GM23338 (cell line): ENCODE measurements around the gene ADAM8. TPM values are rescaled to one million over a fixed set of nuclear protein-coding genes. Genes with fewer than 3 reads are reported as not detected.

ENCODE experiments used
- ATAC-seq: fragments of 200-7000 bp; cut with Tn5 transposase; 3 replicates; pipeline ENCODE4 v1.9.1; 2020
- DNase-seq: peaks from one replicate; pipeline ENCODE4 v3.0.0-alpha.2; 2015; ENCODE audit warnings: low spot score
- H2AFZ ChIP-seq: fragments of 200-600 bp; sonication (generic); 2 replicates; pipeline ENCODE4 v1.8.0; 2016; ENCODE audit warnings: antibody characterized with exemption, mild to moderate bottlenecking, moderate library complexity
- H3F3A ChIP-seq: fragments of 200-600 bp; sonication (generic); replicated peaks from 2 replicates; pipeline ENCODE4 v1.8.0; 2017; ENCODE audit warnings: antibody characterized with exemption, mixed run types, low read depth
- H3K27ac ChIP-seq: fragments of 200-600 bp; sonication (generic); 2 replicates; pipeline ENCODE4 v1.6.1; 2016; ENCODE audit warnings: low read depth
- H3K27me3 ChIP-seq: fragments of 200-600 bp; sonication (generic); 2 replicates; pipeline ENCODE4 v1.8.0; 2016; ENCODE audit warnings: mild to moderate bottlenecking, mixed run types, moderate library complexity; ENCODE audit not compliant: insufficient read depth
- H3K36me3 ChIP-seq: fragments of 200-600 bp; sonication (generic); 2 replicates; pipeline ENCODE4 v1.8.0; 2016; ENCODE audit warnings: mild to moderate bottlenecking; ENCODE audit not compliant: insufficient read depth
- H3K4me1 ChIP-seq: fragments of 200-600 bp; sonication (generic); 2 replicates; pipeline ENCODE4 v1.8.0; 2016; ENCODE audit warnings: mild to moderate bottlenecking, moderate library complexity; ENCODE audit not compliant: insufficient read depth
- H3K4me2 ChIP-seq: fragments of 200-600 bp; sonication (generic); 2 replicates; pipeline ENCODE4 v1.7.1; 2017; ENCODE audit warnings: mixed run types
- H3K4me3 ChIP-seq: fragments of 200-600 bp; sonication (generic); 2 replicates; pipeline ENCODE4 v1.6.1; 2016; ENCODE audit warnings: mixed run types
- H3K79me2 ChIP-seq: fragments of 200-600 bp; sonication (generic); replicated peaks from 2 replicates; pipeline ENCODE4 v1.8.0; 2017; ENCODE audit warnings: mild to moderate bottlenecking; ENCODE audit not compliant: insufficient read depth
- H3K9me2 ChIP-seq: fragments of 200-600 bp; sonication (generic); 2 replicates; pipeline ENCODE4 v1.8.0; 2017; ENCODE audit not compliant: insufficient read depth
- H4K20me1 ChIP-seq: fragments of 200-600 bp; sonication (generic); replicated peaks from 2 replicates; pipeline ENCODE4 v1.8.0; 2017; ENCODE audit warnings: mild to moderate bottlenecking; ENCODE audit not compliant: insufficient read depth
- H3K27ac Mint-ChIP-seq: 2 replicates; pipeline ENCODE4 v1.8.0; 2020; ENCODE audit warnings: inconsistent platforms, mild to moderate bottlenecking, moderate library complexity, mixed read lengths
- H3K27me3 Mint-ChIP-seq: 3 replicates; pipeline ENCODE4 v1.8.0; 2022; ENCODE audit warnings: low read depth, mild to moderate bottlenecking, moderate library complexity, mixed read lengths, inconsistent platforms; ENCODE audit not compliant: insufficient read depth, poor library complexity
- H3K36me3 Mint-ChIP-seq: 3 replicates; pipeline ENCODE4 v1.8.0; 2021; ENCODE audit warnings: low read depth, mild to moderate bottlenecking, inconsistent platforms, moderate library complexity, mixed read lengths
- H3K4me1 Mint-ChIP-seq: 3 replicates; pipeline ENCODE4 v1.8.0; 2020; ENCODE audit warnings: mild to moderate bottlenecking, inconsistent platforms, mixed read lengths
- H3K4me3 Mint-ChIP-seq: 3 replicates; pipeline ENCODE4 v1.8.0; 2021; ENCODE audit warnings: moderate library complexity, mild to moderate bottlenecking, inconsistent platforms, mixed read lengths
- H3K9me3 Mint-ChIP-seq: 3 replicates; pipeline ENCODE4 v1.8.0; 2020; ENCODE audit warnings: moderate library complexity, mild to moderate bottlenecking, inconsistent platforms, mixed read lengths
- CREB1 ChIP-seq: fragments of 250-450 bp; sonication (Bioruptor Pico); IDR thresholded peaks from 2 replicates; pipeline ENCODE4 v1.5.0; 2020; ENCODE audit warnings: low read depth, mild to moderate bottlenecking, moderate library complexity
- EZH2 ChIP-seq: fragments of 200-600 bp; sonication (generic); IDR thresholded peaks from one replicate; pipeline ENCODE4 v1.8.0; 2017; ENCODE audit warnings: antibody characterized with exemption, mild to moderate bottlenecking, low read depth; ENCODE audit not compliant: unreplicated experiment
- JUNB ChIP-seq: IDR thresholded peaks from one replicate; pipeline ENCODE4 v1.6.1; 2016; ENCODE audit warnings: antibody characterized with exemption; ENCODE audit not compliant: unreplicated experiment
- NANOG ChIP-seq: IDR thresholded peaks from 2 replicates; pipeline ENCODE4 v1.6.1; 2016; ENCODE audit warnings: antibody characterized with exemption, borderline replicate concordance
- POLR2AphosphoS5 ChIP-seq: IDR thresholded peaks from 2 replicates; pipeline ENCODE4 v1.6.1; 2016; ENCODE audit warnings: antibody characterized with exemption, low read depth
- REST ChIP-seq: IDR thresholded peaks from one replicate; pipeline ENCODE4 v1.6.1; 2018; ENCODE audit warnings: antibody characterized with exemption; ENCODE audit not compliant: unreplicated experiment
- STAT1 ChIP-seq: IDR thresholded peaks from one replicate; pipeline ENCODE4 v1.6.1; 2016; ENCODE audit warnings: antibody characterized with exemption; ENCODE audit not compliant: unreplicated experiment
- ZNF114 ChIP-seq: fragments of 250-450 bp; sonication (Bioruptor Pico); IDR thresholded peaks from 2 replicates; pipeline ENCODE4 v1.5.0; 2020; ENCODE audit warnings: mild to moderate bottlenecking, moderate library complexity
- polyA plus RNA-seq: library from polyadenylated mRNA; unstranded; fragments of >200 nt; fragmentation: Nextera tagmentation; extraction: Ambion mirVana; gene quantifications from 2 replicates; pipeline ENCODE4 v1.2.1, GENCODE V29; 2016
- total RNA-seq: library from RNA; depleted of rRNA; stranded (reverse); fragments of >200 nt; shearing (Covaris generic); gene quantifications from 2 replicates; pipeline ENCODE4 v1.2.3, GENCODE V29; 2014
- TF ChIP-seq, protein P1 (sequence below): IDR thresholded peaks from 2 replicates; pipeline ENCODE4 v1.6.1; 2016; ENCODE audit warnings: antibody characterized with exemption
- TF ChIP-seq, protein P2 (sequence below), 2 experiments: fragments of 200-600 bp in 1 of 2; sonication (generic) in 1 of 2; conservative IDR thresholded peaks; 2 replicates each; pipeline versions ENCODE4 v1.5.1 to v1.6.1; 2016 to 2017; ENCODE audit warnings: antibody characterized with exemption in 2 of 2, low read depth in 2 of 2, mild to moderate bottlenecking in 2 of 2, moderate library complexity in 1 of 2

ADAM8 gene
- total and polyA plus RNA-seq, 2 experiments from 2014 or later = 1.9 to 5.5 TPM

DNA sequence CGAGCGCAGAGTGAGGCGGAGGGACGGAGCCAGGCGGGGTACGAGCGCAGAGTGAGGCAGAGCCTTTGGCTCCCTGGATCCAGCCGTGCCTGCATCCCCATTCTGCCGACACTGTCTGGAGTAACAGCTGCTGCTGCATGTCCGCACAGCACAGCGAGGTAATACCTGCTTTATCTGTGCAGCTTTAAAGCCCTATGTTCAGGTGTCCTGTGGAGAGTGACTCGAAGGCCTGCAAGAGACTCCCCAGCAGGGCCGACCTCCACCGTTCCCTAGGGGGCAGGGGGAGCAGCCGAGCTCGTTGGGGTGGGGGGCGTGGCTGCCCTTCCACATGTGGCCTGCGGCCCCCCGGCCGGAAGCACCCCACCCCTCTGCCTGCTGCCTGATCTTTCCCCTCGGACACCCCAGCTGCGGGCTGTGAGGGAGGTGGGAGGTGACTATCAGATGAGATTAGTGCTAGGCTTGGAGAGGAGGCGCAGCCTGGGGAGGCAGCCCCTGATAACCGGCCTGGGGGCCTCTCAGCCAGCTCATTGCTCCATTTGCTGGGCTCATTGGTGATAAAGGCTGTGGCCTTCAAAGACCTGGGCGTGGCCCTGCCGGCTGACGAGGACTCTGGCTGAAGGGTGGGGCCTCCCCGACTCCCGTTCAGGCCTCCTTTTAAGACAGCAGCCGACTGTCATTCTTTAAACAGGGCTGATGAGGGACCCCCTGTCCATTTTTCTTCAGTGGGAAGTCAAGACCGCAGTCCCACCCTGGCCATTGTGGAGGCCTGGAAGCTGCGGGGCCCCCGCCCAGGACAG is 31.0 kb downstream of the ADAM8 start:
- Mint-ChIP-seq H3K27me3 (peaks cover 22% of the 10 kb centered on the region), H3K36me3 (peaks cover 4% of the 10 kb centered on the region; the same call in 2 of the 3 replicates), H3K4me3 (no peak overlapping the region), H3K27ac (no peak overlapping the region; the same call in 1 of the 2 replicates), H3K9me3 (no peaks in the 10 kb centered on the region), H3K4me1 (peaks cover 19% of the 10 kb centered on the region)
- Histone ChIP-seq H3K4me1 (peaks cover 11% of the 10 kb centered on the region; the same call in 1 of the 2 replicates), H3K4me2 (no peak overlapping the region; the same call in 1 of the 2 replicates), H3K36me3 (no peaks in the 10 kb centered on the region), H3K9me2 (no peaks in the 10 kb centered on the region), H3K4me3 (no peak overlapping the region), H3F3A (0 out of 2 replicates have a peak, but pooled peaks cover 3% of the 10 kb centered on the region), H3K79me2 (no peaks in the 10 kb centered on the region), H3K27ac (no peak overlapping the region), H2AFZ (no peak overlapping the region), H4K20me1 (no peaks in the 10 kb centered on the region), H3K27me3 (no peaks in the 10 kb centered on the region)
- DNase-seq (no peak), ATAC-seq (no peak)
- no peak for TF ChIP-seq JUNB
- TF ChIP-seq STAT1 = no peak
- TF ChIP-seq, protein P1, sequence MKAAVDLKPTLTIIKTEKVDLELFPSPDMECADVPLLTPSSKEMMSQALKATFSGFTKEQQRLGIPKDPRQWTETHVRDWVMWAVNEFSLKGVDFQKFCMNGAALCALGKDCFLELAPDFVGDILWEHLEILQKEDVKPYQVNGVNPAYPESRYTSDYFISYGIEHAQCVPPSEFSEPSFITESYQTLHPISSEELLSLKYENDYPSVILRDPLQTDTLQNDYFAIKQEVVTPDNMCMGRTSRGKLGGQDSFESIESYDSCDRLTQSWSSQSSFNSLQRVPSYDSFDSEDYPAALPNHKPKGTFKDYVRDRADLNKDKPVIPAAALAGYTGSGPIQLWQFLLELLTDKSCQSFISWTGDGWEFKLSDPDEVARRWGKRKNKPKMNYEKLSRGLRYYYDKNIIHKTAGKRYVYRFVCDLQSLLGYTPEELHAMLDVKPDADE = no peak
- no peak for TF ChIP-seq REST
- TF ChIP-seq ZNF114 = no peak
- no peak for TF ChIP-seq EZH2
- TF ChIP-seq CREB1 (CRISPR knock-in tag) = no peak

GRCh38 chr10:133243593-133243992 is 33.1 kb downstream of the ADAM8 start:
- Mint-ChIP-seq H3K4me1 (peaks cover 25% of the 10 kb centered on the region), H3K9me3 (no peaks in the 10 kb centered on the region; the same call in 2 of the 3 replicates), H3K4me3 (no peak overlapping the region), H3K36me3 (peaks cover 5% of the 10 kb centered on the region; the same call in 2 of the 3 replicates), H3K27ac (no peak overlapping the region), H3K27me3 (peaks cover 25% of the 10 kb centered on the region)
- ATAC-seq (no peak), DNase-seq (no peak)
- Histone ChIP-seq H3K4me2 (no peak overlapping the region), H3K4me1 (peaks cover 17% of the 10 kb centered on the region), H3K27me3 (peaks cover 6% of the 10 kb centered on the region; the same call in 1 of the 2 replicates), H3K79me2 (peaks cover 4% of the 10 kb centered on the region; the same call in 1 of the 2 replicates), H3K36me3 (no peaks in the 10 kb centered on the region), H3K4me3 (no peak overlapping the region), H3K9me2 (no peaks in the 10 kb centered on the region), H3K27ac (no peak overlapping the region), H4K20me1 (no peaks in the 10 kb centered on the region; the same call in 1 of the 2 replicates), H2AFZ (no peak overlapping the region), H3F3A (0 out of 2 replicates have a peak, but pooled peaks cover 3% of the 10 kb centered on the region)
- TF ChIP-seq POLR2AphosphoS5 = no peak
- TF ChIP-seq, protein P2, sequence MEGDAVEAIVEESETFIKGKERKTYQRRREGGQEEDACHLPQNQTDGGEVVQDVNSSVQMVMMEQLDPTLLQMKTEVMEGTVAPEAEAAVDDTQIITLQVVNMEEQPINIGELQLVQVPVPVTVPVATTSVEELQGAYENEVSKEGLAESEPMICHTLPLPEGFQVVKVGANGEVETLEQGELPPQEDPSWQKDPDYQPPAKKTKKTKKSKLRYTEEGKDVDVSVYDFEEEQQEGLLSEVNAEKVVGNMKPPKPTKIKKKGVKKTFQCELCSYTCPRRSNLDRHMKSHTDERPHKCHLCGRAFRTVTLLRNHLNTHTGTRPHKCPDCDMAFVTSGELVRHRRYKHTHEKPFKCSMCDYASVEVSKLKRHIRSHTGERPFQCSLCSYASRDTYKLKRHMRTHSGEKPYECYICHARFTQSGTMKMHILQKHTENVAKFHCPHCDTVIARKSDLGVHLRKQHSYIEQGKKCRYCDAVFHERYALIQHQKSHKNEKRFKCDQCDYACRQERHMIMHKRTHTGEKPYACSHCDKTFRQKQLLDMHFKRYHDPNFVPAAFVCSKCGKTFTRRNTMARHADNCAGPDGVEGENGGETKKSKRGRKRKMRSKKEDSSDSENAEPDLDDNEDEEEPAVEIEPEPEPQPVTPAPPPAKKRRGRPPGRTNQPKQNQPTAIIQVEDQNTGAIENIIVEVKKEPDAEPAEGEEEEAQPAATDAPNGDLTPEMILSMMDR (conservative IDR thresholded peaks at IDR 0.05; ENCODE audit: low read depth in 2 of 2) = no peak
- no peak for TF ChIP-seq NANOG
